ENCODE data around the gene POLR2M. TPM values are rescaled to one million over a fixed set of nuclear protein-coding genes. Genes with fewer than 3 reads are reported as not detected.

The POLR2M gene
- polyA plus RNA-seq, 1 donor from 2014 or later: 204 TPM

DNA sequence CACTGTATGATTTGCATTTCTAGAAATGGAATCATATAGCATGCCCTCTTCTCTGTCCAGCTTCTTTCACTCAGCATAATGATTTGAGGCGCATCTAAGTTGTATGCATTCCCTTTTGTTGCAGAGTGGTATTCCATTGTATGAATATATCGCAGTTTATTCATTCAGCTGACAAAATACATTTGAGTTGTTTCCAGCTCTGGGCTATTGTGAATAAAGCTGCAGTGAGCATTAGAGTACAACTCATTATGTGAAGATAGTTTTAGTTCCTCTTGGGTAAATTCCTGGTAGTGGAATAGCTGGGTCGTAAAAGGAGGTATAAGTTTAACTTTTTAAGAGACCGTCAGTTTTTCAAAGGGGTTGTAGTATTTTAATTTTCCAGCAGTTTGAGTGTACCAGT is 38.5 kb upstream of the POLR2M start:
- no peaks in the 10 kb centered on the region for H4K20me1 ChIP-seq (ENCODE audit: insufficient read depth)
- H3K4me2 ChIP-seq (ENCODE audit: low read length): no peak overlapping the region
- no peaks in the 10 kb centered on the region for H3K9me3 ChIP-seq (ENCODE audit: low read length)
- H3K9ac ChIP-seq (ENCODE audit: low read length): no peak overlapping the region
- no peaks in the 10 kb centered on the region for H3K9me2 ChIP-seq (ENCODE audit: insufficient read depth, low read length)
- no peaks in the 10 kb centered on the region for H3F3A ChIP-seq (ENCODE audit: insufficient read depth, low read length, poor library complexity, severe bottlenecking)
- no peak overlapping the region for H2AFZ ChIP-seq (ENCODE audit: low read depth, low read length)
- H3K27ac ChIP-seq (ENCODE audit: low read length): no peak overlapping the region
- TF ChIP-seq RAD21 (conservative IDR thresholded peaks at IDR 0.05) (no peak), MXI1 (conservative IDR thresholded peaks at IDR 0.05; ENCODE audit: poor library complexity, severe bottlenecking) (no peak), EP300 (conservative IDR thresholded peaks at IDR 0.05; ENCODE audit: poor library complexity, severe bottlenecking) (no peak), POLR2AphosphoS5 (IDR thresholded peaks at IDR 0.05) (no peak), EZH2 (IDR thresholded peaks at IDR 0.05; ENCODE audit: borderline replicate concordance, insufficient read depth, low read length, poor library complexity, severe bottlenecking) (no peak), TAF1 (IDR thresholded peaks at IDR 0.05; ENCODE audit: low read depth) (no peak), SMC3 (conservative IDR thresholded peaks at IDR 0.05; ENCODE audit: poor library complexity) (no peak)
- TF ChIP-seq, protein P1, sequence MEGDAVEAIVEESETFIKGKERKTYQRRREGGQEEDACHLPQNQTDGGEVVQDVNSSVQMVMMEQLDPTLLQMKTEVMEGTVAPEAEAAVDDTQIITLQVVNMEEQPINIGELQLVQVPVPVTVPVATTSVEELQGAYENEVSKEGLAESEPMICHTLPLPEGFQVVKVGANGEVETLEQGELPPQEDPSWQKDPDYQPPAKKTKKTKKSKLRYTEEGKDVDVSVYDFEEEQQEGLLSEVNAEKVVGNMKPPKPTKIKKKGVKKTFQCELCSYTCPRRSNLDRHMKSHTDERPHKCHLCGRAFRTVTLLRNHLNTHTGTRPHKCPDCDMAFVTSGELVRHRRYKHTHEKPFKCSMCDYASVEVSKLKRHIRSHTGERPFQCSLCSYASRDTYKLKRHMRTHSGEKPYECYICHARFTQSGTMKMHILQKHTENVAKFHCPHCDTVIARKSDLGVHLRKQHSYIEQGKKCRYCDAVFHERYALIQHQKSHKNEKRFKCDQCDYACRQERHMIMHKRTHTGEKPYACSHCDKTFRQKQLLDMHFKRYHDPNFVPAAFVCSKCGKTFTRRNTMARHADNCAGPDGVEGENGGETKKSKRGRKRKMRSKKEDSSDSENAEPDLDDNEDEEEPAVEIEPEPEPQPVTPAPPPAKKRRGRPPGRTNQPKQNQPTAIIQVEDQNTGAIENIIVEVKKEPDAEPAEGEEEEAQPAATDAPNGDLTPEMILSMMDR (IDR thresholded peaks at IDR 0.05; ENCODE audit: poor library complexity, severe bottlenecking): no peak
- TF ChIP-seq, protein P2, sequence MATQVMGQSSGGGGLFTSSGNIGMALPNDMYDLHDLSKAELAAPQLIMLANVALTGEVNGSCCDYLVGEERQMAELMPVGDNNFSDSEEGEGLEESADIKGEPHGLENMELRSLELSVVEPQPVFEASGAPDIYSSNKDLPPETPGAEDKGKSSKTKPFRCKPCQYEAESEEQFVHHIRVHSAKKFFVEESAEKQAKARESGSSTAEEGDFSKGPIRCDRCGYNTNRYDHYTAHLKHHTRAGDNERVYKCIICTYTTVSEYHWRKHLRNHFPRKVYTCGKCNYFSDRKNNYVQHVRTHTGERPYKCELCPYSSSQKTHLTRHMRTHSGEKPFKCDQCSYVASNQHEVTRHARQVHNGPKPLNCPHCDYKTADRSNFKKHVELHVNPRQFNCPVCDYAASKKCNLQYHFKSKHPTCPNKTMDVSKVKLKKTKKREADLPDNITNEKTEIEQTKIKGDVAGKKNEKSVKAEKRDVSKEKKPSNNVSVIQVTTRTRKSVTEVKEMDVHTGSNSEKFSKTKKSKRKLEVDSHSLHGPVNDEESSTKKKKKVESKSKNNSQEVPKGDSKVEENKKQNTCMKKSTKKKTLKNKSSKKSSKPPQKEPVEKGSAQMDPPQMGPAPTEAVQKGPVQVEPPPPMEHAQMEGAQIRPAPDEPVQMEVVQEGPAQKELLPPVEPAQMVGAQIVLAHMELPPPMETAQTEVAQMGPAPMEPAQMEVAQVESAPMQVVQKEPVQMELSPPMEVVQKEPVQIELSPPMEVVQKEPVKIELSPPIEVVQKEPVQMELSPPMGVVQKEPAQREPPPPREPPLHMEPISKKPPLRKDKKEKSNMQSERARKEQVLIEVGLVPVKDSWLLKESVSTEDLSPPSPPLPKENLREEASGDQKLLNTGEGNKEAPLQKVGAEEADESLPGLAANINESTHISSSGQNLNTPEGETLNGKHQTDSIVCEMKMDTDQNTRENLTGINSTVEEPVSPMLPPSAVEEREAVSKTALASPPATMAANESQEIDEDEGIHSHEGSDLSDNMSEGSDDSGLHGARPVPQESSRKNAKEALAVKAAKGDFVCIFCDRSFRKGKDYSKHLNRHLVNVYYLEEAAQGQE (IDR thresholded peaks at IDR 0.05; ENCODE audit: borderline replicate concordance): no peak
- H3K27me3 ChIP-seq (ENCODE audit: insufficient read depth, low read depth, low read length): no peaks in the 10 kb centered on the region
- no peaks in the 10 kb centered on the region for H3K36me3 ChIP-seq (ENCODE audit: insufficient read depth, low read length)
- no peaks in the 10 kb centered on the region for H3K79me2 ChIP-seq (replicated peaks; ENCODE audit: insufficient read depth, low read length)
- H3K4me3 ChIP-seq (ENCODE audit: low read length): no peak overlapping the region

DNA sequence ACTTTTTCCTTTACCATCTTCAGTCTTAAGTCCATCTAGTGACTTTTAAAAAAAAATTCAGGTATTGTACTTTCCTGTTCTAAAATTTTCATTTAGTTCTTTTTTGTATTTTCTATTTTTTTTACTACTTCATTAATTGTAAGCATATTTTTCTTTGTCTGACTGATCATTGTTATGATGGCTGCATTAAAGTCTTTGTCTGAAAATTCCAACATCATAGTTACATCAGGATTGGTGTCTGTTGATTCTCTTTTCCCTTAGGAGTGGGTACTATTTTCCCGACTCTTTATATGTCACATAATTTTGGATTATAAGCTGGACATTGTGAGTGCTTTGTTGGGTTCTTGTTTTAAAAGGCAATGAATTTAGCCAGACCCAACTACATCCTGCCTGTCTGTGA is 34.9 kb upstream of the POLR2M start:
- Histone ChIP-seq H3K27ac (ENCODE audit: low read length) (no peak overlapping the region), H3K4me2 (ENCODE audit: low read length) (no peak overlapping the region), H3K9me2 (ENCODE audit: insufficient read depth, low read length) (no peaks in the 10 kb centered on the region), H3K9ac (ENCODE audit: low read length) (no peak overlapping the region), H4K20me1 (ENCODE audit: insufficient read depth) (no peaks in the 10 kb centered on the region), H3K27me3 (ENCODE audit: insufficient read depth, low read depth, low read length) (no peaks in the 10 kb centered on the region), H3K9me3 (ENCODE audit: low read length) (no peaks in the 10 kb centered on the region), H3K36me3 (ENCODE audit: insufficient read depth, low read length) (no peaks in the 10 kb centered on the region), H3K4me3 (ENCODE audit: low read length) (no peak overlapping the region), H2AFZ (ENCODE audit: low read depth, low read length) (no peak overlapping the region), H3F3A (ENCODE audit: insufficient read depth, low read length, poor library complexity, severe bottlenecking) (no peaks in the 10 kb centered on the region), H3K79me2 (replicated peaks; ENCODE audit: insufficient read depth, low read length) (no peaks in the 10 kb centered on the region)
- no peak for TF ChIP-seq MXI1 (conservative IDR thresholded peaks at IDR 0.05; ENCODE audit: poor library complexity, severe bottlenecking)
- no peak for TF ChIP-seq SMC3 (conservative IDR thresholded peaks at IDR 0.05; ENCODE audit: poor library complexity)
- TF ChIP-seq EZH2 (IDR thresholded peaks at IDR 0.05; ENCODE audit: borderline replicate concordance, insufficient read depth, low read length, poor library complexity, severe bottlenecking): no peak
- no peak for TF ChIP-seq EP300 (conservative IDR thresholded peaks at IDR 0.05; ENCODE audit: poor library complexity, severe bottlenecking)
- TF ChIP-seq, protein P2 (IDR thresholded peaks at IDR 0.05; ENCODE audit: borderline replicate concordance): no peak
- TF ChIP-seq POLR2AphosphoS5 (IDR thresholded peaks at IDR 0.05): no peak
- TF ChIP-seq, protein P1 (IDR thresholded peaks at IDR 0.05; ENCODE audit: poor library complexity, severe bottlenecking): no peak
- no peak for TF ChIP-seq TAF1 (IDR thresholded peaks at IDR 0.05; ENCODE audit: low read depth)
- no peak for TF ChIP-seq RAD21 (conservative IDR thresholded peaks at IDR 0.05)
